Right lobe of liver (tissue), 4 donors: ENCODE results near the gene PLCB1.

Experiments
- CTCF ChIP-seq, 4 donors: fragments of 200-600 bp in 3 of 4; fragments of 450-650 bp in 1 of 4; IDR thresholded peaks; one replicate each; pipeline versions ENCODE4 v1.5.1 to v1.8.0; 2016 to 2022; ENCODE audit warnings: antibody characterized with exemption in 4 of 4, mild to moderate bottlenecking in 2 of 4
- POLR2A ChIP-seq: fragments of 450-650 bp; IDR thresholded peaks from one replicate; pipeline ENCODE4 v1.6.1; 2017; ENCODE audit warnings: antibody characterized with exemption, mild to moderate bottlenecking
- donor health status: DM: no; HTN: no; CAD: no.
- donor health status: DM: no; HTN: no; CAD: no.
- donor health status: DM: no; HTN: yes; CAD: no.

DNA sequence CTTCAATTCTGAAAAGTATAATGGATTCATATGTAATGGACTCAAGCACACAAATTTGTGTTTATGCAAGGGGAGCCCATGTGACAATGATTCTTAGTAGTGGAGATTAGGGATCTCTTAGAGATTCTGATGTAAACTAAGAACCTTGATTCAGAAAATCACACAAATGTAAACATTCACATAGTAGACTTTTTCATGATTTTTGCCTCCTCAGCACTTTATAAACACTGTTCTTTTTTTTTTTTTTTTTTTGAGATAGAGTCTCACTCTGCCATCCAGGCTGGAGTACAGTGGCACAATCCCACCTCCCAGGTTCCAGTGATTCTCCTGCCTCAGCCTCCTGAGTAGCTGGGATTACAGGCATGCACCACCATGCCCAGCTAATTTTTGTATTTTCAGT, 766.8 kb downstream of the PLCB1 start:
- TF ChIP-seq CTCF (IDR thresholded peaks at IDR 0.05): no peak
- no peak for TF ChIP-seq POLR2A
